Measurements from ENCODE around the gene PARP6.
"Not testable (repeated sequence)": the region's sequence is repeated elsewhere in the genome, so short reads cannot be mapped to it uniquely, and the experiment has no call there.

Gene PARP6

GRCh38 chr15:72280751-72281150 lies 8.4 kb upstream of the PARP6 start:
- DNase-seq = no peak

DNA sequence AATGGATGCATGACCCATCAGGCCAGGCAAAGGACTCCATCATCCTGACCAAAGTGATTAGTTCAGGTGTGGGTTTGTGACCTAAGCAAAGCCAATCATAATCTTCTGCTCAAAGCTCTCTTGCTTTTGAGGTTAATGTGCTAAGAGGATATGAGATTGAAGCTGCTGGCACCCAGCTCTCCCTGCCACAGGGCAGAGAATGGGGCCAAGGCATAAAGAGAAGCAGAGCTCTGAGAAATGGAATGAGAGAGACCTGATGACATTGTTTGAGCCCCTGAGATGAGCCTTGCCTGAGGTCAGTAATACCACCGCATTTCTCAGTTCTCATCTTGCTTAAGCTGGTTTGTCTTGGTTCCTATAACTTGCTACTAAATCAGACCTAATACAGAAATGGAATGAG lies 6.4 kb upstream of the PARP6 start:
- DNase-seq = no peak

- no peak for DNase-seq
These were observed 4.0 kb upstream of the PARP6 start for GRCh38 chr15:72276326-72276700.

DNA sequence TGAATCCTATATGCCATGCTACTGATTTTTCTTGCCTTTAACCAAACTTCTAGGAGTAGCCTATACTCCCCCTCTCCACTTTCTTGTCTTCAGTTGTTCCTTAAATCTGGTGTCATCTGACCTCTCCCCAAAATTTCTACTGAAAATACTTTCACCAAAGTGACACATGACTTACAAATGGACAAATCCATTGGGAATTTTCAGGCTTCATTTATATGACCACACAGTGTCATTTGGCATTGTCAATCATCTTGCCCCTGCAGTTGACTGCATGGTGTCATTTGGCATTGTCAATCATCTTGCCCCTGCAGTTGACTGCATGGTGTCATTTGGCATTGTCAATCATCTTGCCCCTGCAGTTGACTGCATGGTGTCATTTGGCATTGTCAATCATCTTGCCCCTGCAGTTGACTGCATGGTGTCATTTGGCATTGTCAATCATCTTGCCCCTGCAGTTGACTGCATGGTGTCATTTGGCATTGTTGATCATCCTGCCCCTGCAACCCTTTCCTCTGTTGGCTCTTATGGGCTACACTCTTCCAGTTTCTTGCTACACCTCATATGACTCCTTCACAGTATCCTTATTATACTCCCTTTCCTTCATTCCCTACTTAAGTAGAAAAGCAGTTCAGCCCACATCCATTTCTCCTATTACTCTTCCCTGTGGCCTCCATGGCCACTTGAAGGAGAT lies 3.4 kb upstream of the PARP6 start:
- not testable (repeated sequence) for DNase-seq

- no peak for DNase-seq
These were observed 621 bp upstream of the PARP6 start for GRCh38 chr15:72272997-72273352.

- DNase-seq = peak; percentile 36
These were observed 500 bp downstream of the PARP6 start for GRCh38 chr15:72271895-72272212.

- DNase-seq = no peak
These were observed 1.1 kb downstream of the PARP6 start for GRCh38 chr15:72271221-72271620.

DNA sequence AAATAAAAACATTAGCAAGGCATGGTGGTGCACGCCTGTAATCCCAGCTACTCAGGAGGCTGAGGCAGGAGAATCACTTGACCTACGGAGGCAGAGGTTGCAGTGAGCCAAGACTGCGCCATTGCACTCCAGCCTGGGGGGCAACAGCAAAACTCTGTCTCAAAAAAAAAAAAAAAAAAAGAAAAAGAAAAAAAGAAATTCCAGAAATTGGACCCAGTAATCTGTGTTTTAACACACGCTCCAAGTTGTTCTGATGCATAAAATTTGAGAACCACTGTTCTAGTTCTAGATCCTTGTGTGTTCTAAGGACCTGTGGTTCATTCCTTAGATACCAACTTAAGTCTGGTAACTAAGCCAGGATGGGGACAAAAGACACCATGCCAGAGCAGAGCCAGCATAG lies 2.6 kb downstream of the PARP6 start:
- no peak for DNase-seq

DNA sequence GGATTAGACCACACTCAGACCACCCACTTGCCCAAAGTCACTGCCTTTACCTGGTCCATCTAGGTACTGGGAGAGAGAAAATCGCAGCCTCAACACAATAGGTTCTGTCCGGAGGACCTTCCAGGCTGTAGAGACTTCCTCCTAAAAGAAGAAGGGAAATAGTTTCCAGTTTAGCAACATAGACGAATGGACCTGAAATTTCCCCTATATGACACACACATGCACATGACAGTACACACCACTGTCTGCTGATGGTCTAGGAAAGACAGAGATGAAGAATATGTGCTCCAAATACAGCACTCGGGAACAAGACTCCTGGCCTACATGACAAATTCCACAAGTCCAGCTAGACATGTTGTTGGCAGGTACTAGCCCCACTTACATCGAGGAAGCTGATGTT lies 7.3 kb downstream of the PARP6 start:
- no peak for DNase-seq

DNA sequence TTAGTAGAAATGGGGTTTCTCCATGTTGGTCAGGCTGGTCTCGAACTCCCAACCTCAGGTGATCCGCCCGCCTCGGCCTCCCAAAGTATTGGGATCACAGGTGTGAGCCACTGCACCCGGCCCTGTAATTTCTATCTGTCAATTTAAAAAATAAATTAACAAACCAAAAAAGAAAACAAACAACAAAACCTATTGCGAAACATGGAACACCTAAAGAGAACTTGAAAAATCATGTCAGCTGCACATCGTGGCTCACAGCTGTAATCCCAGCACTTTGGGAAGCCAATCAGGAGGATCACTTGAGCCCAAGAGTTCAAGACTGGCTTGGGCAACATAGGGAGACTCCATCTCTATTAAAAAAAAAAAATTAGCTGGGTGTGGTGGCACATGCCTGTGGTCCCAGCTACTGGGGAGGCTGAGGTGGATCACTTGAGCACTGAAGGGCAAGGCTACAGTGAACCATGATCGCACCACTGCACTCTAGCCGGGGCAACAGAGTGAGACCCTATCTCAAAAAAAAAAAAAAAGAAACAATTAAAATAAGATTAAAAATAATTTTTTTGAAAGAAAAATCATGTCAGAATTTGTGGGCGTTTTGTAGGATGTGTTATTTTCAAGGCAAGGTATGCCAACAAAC lies 19.6 kb downstream of the PARP6 start:
- DNase-seq = no peak

DNA sequence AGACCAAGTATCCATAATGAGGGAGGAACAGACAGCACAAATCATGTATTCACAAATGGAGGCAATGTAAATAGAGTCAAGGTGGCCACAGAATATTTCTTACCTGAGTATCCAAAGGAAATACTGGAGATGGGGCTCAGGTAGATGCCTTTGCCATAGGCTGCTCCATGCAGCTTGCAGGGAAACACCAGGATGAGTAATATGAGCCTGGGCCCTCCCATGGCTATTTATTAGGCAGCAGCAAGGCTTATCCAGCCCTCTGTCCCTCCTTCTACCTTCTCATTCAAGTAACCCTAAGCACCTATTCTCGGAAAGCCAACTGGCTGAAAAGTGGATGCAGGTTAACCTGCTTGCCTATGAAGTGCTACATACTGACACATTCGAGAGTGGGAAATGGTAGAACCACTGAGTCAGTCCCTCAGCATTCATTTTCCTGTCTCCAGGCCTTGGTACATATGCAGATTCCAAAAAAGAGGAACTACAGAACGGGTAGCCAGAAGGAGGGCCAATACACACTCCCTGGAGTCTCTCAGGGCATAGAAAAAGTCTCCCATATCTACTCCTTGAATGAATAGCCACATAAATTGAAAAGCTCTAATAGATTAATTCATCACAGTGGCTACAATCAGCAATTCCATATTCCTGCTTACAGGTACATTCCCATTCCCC lies 23.1 kb downstream of the PARP6 start:
- DNase-seq = no peak

DNA sequence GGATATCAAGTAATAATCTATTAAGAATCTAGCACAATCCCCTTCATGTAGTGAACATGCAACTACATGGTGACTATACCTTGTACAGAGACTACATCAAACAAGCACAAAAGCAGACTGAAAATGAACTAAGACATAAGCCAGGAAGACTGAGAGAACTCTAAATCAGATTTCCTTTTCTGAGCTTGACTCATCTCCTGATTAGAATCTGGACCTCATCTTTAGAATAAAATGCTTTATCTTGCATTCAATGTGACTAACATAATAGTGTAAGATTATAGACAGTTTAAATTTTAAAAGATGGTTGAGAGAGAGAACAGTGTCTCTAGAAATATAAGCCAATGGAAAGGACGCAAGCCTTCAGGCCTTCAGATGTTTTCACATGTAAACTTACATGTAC lies 23.8 kb downstream of the PARP6 start:
- DNase-seq = no peak

DNA sequence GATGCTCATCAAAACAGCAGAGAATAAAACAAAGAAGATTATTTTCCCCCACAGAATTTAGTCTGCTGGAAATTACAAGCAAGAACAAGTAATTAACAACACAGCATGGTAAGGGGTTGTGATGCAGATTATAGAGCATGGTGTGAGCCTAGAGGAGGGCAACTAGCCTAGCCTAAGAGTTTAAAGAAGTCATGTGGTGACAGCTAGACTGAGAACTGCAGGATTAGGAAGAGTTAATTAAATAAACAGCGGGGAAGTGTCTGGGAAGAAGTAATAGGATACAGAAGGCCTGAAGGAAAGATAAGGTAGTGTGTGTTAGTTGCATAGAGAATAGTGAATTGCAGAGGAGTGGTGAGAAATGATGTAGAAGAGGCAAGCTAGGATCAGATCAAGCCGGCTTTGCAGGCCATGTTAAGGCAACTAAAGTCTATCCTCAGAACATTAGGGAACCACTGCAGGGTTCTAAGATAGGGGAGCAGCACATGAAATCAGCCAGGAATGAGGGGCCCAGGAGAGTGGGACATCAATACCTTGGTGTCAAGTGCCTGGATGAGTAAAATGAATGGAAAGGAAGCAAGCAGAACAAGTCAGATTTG lies 29.5 kb downstream of the PARP6 start:
- DNase-seq = no peak

DNA sequence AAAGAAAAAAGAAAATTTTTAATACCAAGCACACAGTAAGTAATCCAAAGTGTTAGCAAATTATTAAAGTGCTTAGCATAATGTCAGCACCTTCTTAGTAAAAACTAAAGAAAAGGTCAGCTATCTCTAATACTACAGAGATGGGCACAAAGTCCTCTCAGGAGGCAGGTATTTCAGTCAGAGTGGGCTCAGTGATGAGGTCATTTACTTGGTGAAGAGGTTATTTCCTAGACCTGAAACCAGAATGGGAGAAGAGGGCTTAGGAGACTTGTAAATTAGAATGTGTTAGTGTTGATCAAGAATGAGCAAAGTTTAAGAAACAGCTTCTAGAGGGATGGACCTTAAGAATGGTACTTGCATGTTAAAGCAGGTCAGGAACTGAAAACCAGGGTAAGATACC lies 32.7 kb downstream of the PARP6 start:
- DNase-seq = no peak

- no peak for DNase-seq
These were observed 33.8 kb downstream of the PARP6 start for GRCh38 chr15:72238586-72238985.

GRCh38 chr15:72237853-72238224 lies 34.5 kb downstream of the PARP6 start:
- DNase-seq = peak; percentile 10

DNA sequence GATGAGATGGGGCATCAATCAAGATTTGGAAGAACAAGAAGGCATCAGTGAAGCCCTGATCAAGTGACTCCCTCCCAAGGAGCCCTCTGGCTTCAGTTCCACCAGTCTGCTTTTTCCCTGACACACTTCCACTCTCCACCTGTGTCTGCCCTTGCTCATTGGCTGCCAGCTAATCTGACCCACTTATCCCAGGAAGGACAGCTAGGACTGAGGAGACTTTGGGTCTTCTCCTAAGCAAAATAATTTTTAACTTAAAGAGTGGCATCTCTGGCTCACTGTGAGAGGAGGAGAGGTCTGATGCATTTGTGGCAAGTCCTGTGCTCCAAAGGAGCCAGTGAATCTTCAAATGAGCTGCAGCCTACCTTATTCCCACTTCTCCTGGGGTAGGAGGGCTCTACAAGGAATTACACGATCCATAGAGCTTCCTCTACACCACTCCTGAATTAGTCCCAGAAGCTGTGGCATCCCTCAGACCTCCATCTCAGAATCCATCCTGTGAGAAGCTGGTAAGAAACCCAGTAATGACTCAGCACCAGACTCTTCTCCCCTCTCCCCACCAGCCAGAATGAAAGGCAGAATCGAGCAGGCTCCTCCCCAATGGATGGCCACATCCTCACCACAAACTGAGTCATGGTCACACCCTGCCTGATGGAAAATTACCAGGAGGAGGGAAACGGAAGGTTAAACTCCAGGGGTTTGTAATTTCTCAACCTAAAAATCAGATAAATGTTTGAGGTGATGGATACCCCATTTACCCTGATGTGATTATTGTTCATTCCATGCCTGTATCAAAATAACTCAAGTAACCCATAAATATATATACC lies 35.1 kb downstream of the PARP6 start:
- DNase-seq = peak; percentile 85

DNA sequence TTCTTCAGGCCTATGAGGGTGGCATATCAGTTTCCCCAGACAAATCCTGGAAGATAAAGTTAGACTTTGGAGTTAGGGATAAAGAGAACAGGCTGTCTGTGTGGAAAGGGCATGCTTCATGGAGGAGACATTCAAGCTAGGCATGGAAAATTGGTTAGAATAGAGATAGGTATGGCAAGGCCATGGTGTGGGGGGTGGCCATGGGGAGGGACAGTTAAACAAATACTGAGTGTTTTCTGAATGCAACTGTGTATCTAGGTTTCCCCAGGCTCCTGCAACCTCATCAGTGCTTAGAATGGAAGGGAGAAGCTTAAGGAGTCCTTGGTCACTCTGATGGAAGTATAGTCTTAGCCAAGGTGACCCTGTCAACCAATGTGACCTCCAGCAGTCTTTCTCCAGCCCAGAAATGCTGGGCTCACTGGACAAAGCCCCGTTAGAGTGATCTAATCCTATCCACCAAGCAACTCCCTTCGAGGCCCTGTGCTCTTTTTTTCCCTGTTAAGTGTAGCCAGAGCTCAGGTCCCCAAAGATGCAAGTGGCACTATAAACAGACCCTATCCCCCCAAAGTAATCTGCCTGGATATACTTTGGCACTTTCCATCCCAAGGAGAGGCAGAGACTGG lies 35.9 kb downstream of the PARP6 start:
- DNase-seq = no peak

DNA sequence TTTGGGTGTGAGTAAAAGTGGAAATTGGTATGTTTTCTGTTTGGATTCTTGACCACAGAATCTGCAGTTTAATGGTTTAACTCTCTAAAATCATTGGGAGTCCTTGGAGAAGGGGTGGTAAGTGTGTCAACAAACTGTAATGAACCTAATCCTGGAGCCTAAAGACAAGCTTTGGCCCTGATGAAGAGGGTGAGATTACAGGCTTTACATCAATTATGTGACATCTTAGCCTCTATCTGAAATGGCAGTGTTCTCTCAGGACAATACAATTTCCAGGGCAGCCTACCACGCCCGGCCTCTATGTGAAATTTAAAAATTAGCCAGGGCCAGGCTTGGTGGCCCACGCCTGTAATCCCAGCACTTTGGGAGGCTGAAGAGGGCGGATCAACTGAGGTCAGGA lies 37.1 kb downstream of the PARP6 start:
- no peak for DNase-seq

DNA sequence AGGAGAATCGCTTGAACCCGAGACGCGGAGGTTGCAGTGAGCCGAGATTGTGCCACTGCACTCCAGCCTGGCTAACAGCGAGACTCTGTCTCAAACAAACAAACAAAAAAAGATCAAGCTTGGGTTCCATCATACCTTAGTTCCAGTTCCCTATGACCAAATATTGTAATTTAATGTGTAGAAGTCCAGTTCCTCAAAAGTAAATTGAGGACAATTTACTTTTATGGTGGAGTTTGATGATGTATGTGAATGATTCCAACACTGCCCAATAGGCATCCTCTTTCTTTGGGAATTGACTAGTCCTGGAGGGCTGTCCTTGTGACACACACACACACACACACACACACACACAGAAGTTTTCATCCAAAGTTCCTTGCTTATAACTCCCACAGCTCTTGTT lies 38.6 kb downstream of the PARP6 start:
- DNase-seq = no peak

DNA sequence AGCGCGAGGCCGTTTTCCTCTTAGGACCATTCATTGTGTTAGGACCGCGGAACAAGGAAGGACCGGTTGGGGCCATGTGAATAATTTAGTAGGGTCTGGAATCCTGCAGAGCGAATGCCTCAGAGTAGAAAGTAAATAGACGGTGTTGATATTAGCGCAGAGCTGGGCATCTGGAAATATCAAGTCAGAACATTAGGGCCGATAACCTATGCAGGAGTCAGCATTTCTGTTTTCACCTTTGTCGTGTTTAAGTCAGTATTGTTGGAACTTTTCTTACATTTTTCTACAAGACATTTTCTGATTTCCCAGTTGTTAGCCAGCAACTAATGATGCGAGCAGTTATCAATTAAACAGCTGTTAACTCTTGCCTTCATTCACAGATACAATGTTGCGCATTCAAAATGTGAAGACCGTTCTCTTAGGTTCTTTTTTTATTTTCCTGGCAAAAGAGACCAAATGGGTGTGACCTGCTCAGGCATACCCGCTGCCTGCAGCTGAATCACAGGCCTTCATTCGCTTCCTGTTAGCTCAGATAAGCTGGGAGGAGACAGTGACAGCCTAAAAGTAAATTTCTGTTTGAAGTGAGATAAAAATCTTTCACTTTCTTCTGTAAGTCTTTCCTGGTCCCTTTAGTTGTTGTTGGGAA lies 40.4 kb downstream of the PARP6 start:
- DNase-seq = peak; percentile 64

DNA sequence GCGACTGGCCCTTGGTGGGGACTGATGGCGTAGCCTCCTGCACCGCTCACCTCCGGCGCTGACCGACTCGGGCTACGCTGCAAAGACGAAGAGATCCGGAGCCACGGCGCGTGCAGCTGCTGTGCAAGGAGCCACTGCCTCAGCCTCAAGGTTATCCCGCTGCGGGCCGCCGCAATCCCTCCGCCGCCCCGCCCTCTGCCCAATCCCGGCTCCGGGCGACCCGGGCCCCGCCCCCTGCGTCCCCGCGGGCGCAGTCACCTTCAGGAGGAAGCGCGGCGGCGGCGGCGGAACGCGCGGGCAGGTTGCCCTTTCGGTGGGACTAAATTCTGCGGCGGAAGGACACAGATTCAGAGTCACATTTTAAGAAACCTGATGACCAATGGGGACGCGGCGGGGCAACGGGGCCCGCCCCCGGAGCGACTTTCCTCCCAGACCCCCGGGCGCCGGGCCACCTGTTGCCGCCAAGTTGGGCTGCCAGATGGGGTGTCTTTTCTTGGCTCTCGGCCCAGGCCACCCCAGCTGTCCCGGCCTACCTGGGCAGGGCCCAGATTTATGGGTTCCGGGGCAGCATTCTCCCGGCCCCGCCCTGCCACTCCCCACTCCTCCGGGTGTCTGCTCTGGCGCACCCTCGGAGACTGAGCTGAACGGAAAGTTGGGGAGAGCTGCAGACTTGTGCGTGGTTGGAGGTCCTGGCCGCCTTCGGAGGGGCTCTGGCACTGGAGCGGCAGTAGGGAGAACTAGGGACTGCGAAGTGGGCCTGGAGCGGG lies 41.1 kb downstream of the PARP6 start, which contains the start of gene PKM:
TSS of gene PKM (minus strand) at position 125 of the 767 bp plus-strand sequence. CDS start 12,093 bp downstream, outside the sequence.
- DNase-seq = peak; percentile 99

Data from activated CD4-positive, alpha-beta T cell treated with anti-CD3 and anti-CD28 coated beads for 48 hours (primary cell).